Vagina (tissue), 2 donors: ENCODE data around the gene SAFB.

Experiments used
- CTCF ChIP-seq, 3 experiments: fragments of 450-650 bp in 2 of 3; fragments of 200-600 bp in 1 of 3; sonication (generic) in 1 of 3; IDR thresholded peaks; one replicate each; pipeline ENCODE4 v1.5.1; 2017 to 2019; ENCODE audit warnings: antibody characterized with exemption in 3 of 3, mild to moderate bottlenecking in 2 of 3, moderate library complexity in 2 of 3
- POLR2A ChIP-seq, 2 donors: fragments of 450-650 bp; IDR thresholded peaks; one replicate each; pipeline ENCODE4 v1.6.1; 2017; ENCODE audit warnings: antibody characterized with exemption in 2 of 2, mild to moderate bottlenecking in 2 of 2, moderate library complexity in 2 of 2
- POLR2AphosphoS5 ChIP-seq, 2 donors: sonication (generic); formaldehyde crosslinking; IDR thresholded peaks; one replicate each; pipeline ENCODE4 v1.9.0; 2017; ENCODE audit warnings: antibody characterized with exemption in 2 of 2, mild to moderate bottlenecking in 2 of 2, low read depth in 1 of 2; ENCODE audit not compliant: insufficient read depth in 1 of 2

- TF ChIP-seq CTCF (IDR thresholded peaks at IDR 0.05) (no peak), POLR2A (IDR thresholded peaks at IDR 0.05) (no peak), POLR2AphosphoS5 (IDR thresholded peaks at IDR 0.05; ENCODE audit: insufficient read depth in 1 of 2, low read depth in 1 of 2) (peak; percentile 90 to 99)
Measured at GRCh38 chr19:5680437-5681368, 57.8 kb downstream of the SAFB start, which contains the start of the genes HSD11B1L and MICOS13.
